Fibroblast of upper back skin (primary cell): ENCODE results near the gene SLC35F3.
A peak's percentile ranks its signal among the peaks of the same experiment; 100 is the strongest.

ENCODE experiments used
- DNase-seq: peaks from one replicate; pipeline ENCODE4 v3.0.0-alpha.2; 2013

SLC35F3 gene

GRCh38 chr1:233912909-233913308, 8.4 kb downstream of the SLC35F3 start:
- DNase-seq, result peak; percentile 20

- DNase-seq, result peak; percentile 42
Observed at GRCh38 chr1:233916706-233917105, 12.2 kb downstream of the SLC35F3 start.

GRCh38 chr1:233919786-233920185, 15.3 kb downstream of the SLC35F3 start:
- DNase-seq, result no peak

GRCh38 chr1:233928123-233928522, 23.6 kb downstream of the SLC35F3 start:
- DNase-seq, result no peak

GRCh38 chr1:233933339-233933738, 28.9 kb downstream of the SLC35F3 start:
- DNase-seq, result no peak

GRCh38 chr1:233935297-233935868, 30.9 kb downstream of the SLC35F3 start:
- no peak for DNase-seq

GRCh38 chr1:233936422-233936821, 31.9 kb downstream of the SLC35F3 start:
- no peak for DNase-seq

- DNase-seq, result no peak
Observed at GRCh38 chr1:233936842-233937241, 32.4 kb downstream of the SLC35F3 start.

- no peak for DNase-seq
Observed at GRCh38 chr1:233938476-233938875, 34.0 kb downstream of the SLC35F3 start.

GRCh38 chr1:233939451-233939850, 35.0 kb downstream of the SLC35F3 start:
- no peak for DNase-seq

GRCh38 chr1:233940908-233941307, 36.4 kb downstream of the SLC35F3 start:
- DNase-seq, result peak; percentile 13

GRCh38 chr1:233944601-233945000, 40.1 kb downstream of the SLC35F3 start:
- DNase-seq, result no peak

GRCh38 chr1:233945573-233945972, 41.1 kb downstream of the SLC35F3 start:
- DNase-seq, result peak; percentile 15

- no peak for DNase-seq
Observed at GRCh38 chr1:233945979-233946378, 41.5 kb downstream of the SLC35F3 start.

- no peak for DNase-seq
Observed at GRCh38 chr1:233946724-233947123, 42.2 kb downstream of the SLC35F3 start.

- DNase-seq, result no peak
Observed at GRCh38 chr1:233951804-233952203, 47.3 kb downstream of the SLC35F3 start.

GRCh38 chr1:233957691-233958090, 53.2 kb downstream of the SLC35F3 start:
- no peak for DNase-seq

- no peak for DNase-seq
Observed at GRCh38 chr1:233959102-233959501, 54.6 kb downstream of the SLC35F3 start.

GRCh38 chr1:233959971-233960370, 55.5 kb downstream of the SLC35F3 start:
- DNase-seq, result no peak

- DNase-seq, result no peak
Observed at GRCh38 chr1:233960386-233960785, 55.9 kb downstream of the SLC35F3 start.

- DNase-seq, result no peak
Observed at GRCh38 chr1:233962878-233963277, 58.4 kb downstream of the SLC35F3 start.

- no peak for DNase-seq
Observed at GRCh38 chr1:233965856-233966255, 61.4 kb downstream of the SLC35F3 start.

GRCh38 chr1:233971753-233972152, 67.3 kb downstream of the SLC35F3 start:
- no peak for DNase-seq

GRCh38 chr1:233972563-233972950, 68.1 kb downstream of the SLC35F3 start:
- DNase-seq, result no peak

- no peak for DNase-seq
Observed at GRCh38 chr1:233972951-233973635, 68.6 kb downstream of the SLC35F3 start.
